B cell (primary cell): ENCODE measurements around the gene ST6GALNAC5.

Experiments used
- EZH2 ChIP-seq: IDR thresholded peaks from 2 replicates; pipeline ENCODE4 v1.6.1; 2012; ENCODE audit warnings: borderline replicate concordance, low read depth, mild to moderate bottlenecking, moderate library complexity, low read length; ENCODE audit not compliant: insufficient read depth, poor library complexity, severe bottlenecking
- TF ChIP-seq, protein P1 (sequence below): fragments of 200-600 bp; IDR thresholded peaks from one replicate; pipeline ENCODE4 v1.8.0; 2022; ENCODE audit warnings: antibody characterized with exemption, mild to moderate bottlenecking

DNA sequence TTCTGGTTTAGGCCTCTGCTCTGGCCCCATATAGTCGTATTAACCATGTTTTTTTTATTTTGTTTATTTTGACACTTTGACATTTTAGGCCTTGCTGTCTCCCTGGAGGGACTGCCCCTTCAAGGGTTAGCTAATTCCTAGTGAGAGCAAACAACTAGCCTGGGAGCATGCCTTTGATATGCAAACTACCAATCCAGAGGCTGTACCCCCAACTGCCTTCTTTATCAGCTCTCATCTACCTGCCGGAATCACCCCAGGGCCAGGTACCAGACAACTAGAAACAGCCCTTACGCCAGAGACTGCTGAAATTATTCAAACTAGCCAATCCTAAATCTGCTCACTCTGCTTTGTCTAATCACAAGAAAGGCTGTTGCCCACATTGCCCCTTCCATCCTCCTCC is 13.0 kb upstream of the ST6GALNAC5 start:
- TF ChIP-seq, protein P1, sequence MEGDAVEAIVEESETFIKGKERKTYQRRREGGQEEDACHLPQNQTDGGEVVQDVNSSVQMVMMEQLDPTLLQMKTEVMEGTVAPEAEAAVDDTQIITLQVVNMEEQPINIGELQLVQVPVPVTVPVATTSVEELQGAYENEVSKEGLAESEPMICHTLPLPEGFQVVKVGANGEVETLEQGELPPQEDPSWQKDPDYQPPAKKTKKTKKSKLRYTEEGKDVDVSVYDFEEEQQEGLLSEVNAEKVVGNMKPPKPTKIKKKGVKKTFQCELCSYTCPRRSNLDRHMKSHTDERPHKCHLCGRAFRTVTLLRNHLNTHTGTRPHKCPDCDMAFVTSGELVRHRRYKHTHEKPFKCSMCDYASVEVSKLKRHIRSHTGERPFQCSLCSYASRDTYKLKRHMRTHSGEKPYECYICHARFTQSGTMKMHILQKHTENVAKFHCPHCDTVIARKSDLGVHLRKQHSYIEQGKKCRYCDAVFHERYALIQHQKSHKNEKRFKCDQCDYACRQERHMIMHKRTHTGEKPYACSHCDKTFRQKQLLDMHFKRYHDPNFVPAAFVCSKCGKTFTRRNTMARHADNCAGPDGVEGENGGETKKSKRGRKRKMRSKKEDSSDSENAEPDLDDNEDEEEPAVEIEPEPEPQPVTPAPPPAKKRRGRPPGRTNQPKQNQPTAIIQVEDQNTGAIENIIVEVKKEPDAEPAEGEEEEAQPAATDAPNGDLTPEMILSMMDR: no peak
- TF ChIP-seq EZH2: no peak
